Spleen (tissue), 7 donors: Measurements from ENCODE around the gene MOK.

ENCODE experiments used
- POLR2AphosphoS5 ChIP-seq, 3 donors: sonication (generic); formaldehyde crosslinking; IDR thresholded peaks; one replicate each; pipeline ENCODE4 v1.5.1; 2017; ENCODE audit warnings: antibody characterized with exemption in 3 of 3
- TF ChIP-seq, protein P1 (sequence below), 11 experiments: fragments of 200-600 bp in 7 of 11; fragments of 450-650 bp in 4 of 11; sonication (generic) in 4 of 11; IDR thresholded peaks in 8 of 11; conservative IDR thresholded peaks in 3 of 11; 1 replicate in 7 of 11; 2 replicates in 4 of 11; pipeline versions ENCODE4 v1.4.0 to v1.8.0; 2016 to 2021; ENCODE audit warnings: antibody characterized with exemption in 11 of 11, inconsistent platforms in 4 of 11, mild to moderate bottlenecking in 1 of 11
- donor health status: DM: no; HTN: no; CAD: no; lungs with moderate emphysema.
- donor health status: DM: no; HTN: no; CAD: no.
- donor health status: DM: no; HTN: no; CAD: no.

DNA sequence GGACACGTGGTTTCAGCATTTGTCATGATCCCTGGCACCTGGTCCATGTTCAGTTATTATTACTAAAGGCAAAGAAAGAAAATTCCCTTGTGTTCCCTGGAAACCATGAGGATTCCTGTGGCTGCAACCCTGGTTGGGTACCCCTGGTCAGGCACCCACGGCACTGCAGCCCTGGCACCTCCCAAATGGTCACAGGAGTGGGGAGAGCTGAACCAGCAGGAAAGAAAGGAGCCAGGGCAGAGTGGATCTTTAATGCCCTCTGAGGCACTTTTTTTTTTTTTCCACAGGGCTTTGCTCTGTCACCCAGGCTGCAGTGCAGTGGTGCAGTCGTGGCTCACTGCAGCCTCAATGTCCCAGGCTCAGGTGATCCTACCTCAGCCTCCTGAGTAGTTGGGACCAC lies 40.3 kb upstream of the MOK start:
- TF ChIP-seq, protein P1, sequence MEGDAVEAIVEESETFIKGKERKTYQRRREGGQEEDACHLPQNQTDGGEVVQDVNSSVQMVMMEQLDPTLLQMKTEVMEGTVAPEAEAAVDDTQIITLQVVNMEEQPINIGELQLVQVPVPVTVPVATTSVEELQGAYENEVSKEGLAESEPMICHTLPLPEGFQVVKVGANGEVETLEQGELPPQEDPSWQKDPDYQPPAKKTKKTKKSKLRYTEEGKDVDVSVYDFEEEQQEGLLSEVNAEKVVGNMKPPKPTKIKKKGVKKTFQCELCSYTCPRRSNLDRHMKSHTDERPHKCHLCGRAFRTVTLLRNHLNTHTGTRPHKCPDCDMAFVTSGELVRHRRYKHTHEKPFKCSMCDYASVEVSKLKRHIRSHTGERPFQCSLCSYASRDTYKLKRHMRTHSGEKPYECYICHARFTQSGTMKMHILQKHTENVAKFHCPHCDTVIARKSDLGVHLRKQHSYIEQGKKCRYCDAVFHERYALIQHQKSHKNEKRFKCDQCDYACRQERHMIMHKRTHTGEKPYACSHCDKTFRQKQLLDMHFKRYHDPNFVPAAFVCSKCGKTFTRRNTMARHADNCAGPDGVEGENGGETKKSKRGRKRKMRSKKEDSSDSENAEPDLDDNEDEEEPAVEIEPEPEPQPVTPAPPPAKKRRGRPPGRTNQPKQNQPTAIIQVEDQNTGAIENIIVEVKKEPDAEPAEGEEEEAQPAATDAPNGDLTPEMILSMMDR (IDR thresholded peaks at IDR 0.05 in 8 of 11, conservative IDR thresholded peaks at IDR 0.05 in 3 of 11) = no peak
- TF ChIP-seq POLR2AphosphoS5 (IDR thresholded peaks at IDR 0.05) = no peak
